ENCODE data around the gene MAGI2. TPM values are rescaled to one million over a fixed set of nuclear protein-coding genes. Genes with fewer than 3 reads are reported as not detected.

MAGI2 gene
- total RNA-seq, 1 experiment from 2014 or later, result 0.56 TPM

- Histone ChIP-seq H3K4me3 (no peak overlapping the region), H3K9me3 (no peaks in the 10 kb centered on the region), H3K36me3 (no peaks in the 10 kb centered on the region), H3K27me3 (no peaks in the 10 kb centered on the region)
- no peak for DNase-seq
Measured at GRCh38 chr7:78571292-78571691, 882.2 kb downstream of the MAGI2 start.

GRCh38 chr7:78568690-78569089 is 884.8 kb downstream of the MAGI2 start:
- H3K9me3 ChIP-seq, result no peaks in the 10 kb centered on the region
- no peak overlapping the region for H3K4me3 ChIP-seq
- DNase-seq, result no peak
- no peaks in the 10 kb centered on the region for H3K36me3 ChIP-seq
- no peaks in the 10 kb centered on the region for H3K27me3 ChIP-seq

GRCh38 chr7:78567836-78568235 is 885.6 kb downstream of the MAGI2 start:
- Histone ChIP-seq H3K36me3 (no peaks in the 10 kb centered on the region), H3K4me3 (no peak overlapping the region), H3K9me3 (no peaks in the 10 kb centered on the region), H3K27me3 (no peaks in the 10 kb centered on the region)
- DNase-seq, result no peak

- Histone ChIP-seq H3K27me3 (no peaks in the 10 kb centered on the region), H3K36me3 (no peaks in the 10 kb centered on the region), H3K9me3 (no peaks in the 10 kb centered on the region), H3K4me3 (no peak overlapping the region)
- DNase-seq, result no peak
Measured at GRCh38 chr7:78565784-78566183, 887.7 kb downstream of the MAGI2 start.

- Histone ChIP-seq H3K9me3 (no peaks in the 10 kb centered on the region), H3K36me3 (no peaks in the 10 kb centered on the region), H3K4me3 (no peak overlapping the region), H3K27me3 (no peaks in the 10 kb centered on the region)
- DNase-seq, result no peak
Measured at GRCh38 chr7:78563191-78563590, 890.3 kb downstream of the MAGI2 start.

GRCh38 chr7:78562191-78562590 is 891.3 kb downstream of the MAGI2 start:
- DNase-seq, result no peak

GRCh38 chr7:78558566-78558965 is 894.9 kb downstream of the MAGI2 start:
- Histone ChIP-seq H3K9me3 (no peaks in the 10 kb centered on the region), H3K4me3 (no peak overlapping the region), H3K36me3 (no peaks in the 10 kb centered on the region), H3K27me3 (no peaks in the 10 kb centered on the region)
- no peak for DNase-seq

More at GRCh38 chr7:78562191-78562590, 891.3 kb downstream of the MAGI2 start:
- H3K9me3 ChIP-seq, result no peaks in the 10 kb centered on the region
- H3K36me3 ChIP-seq, result no peaks in the 10 kb centered on the region
- H3K4me3 ChIP-seq, result no peak overlapping the region
- H3K27me3 ChIP-seq, result no peaks in the 10 kb centered on the region

GRCh38 chr7:78543976-78544375 is 909.5 kb downstream of the MAGI2 start:
- no peak for DNase-seq
- no peaks in the 10 kb centered on the region for H3K9me3 ChIP-seq
- H3K36me3 ChIP-seq, result no peaks in the 10 kb centered on the region
- no peak overlapping the region for H3K4me3 ChIP-seq
- H3K27me3 ChIP-seq, result no peaks in the 10 kb centered on the region

GRCh38 chr7:78542981-78543380 is 910.5 kb downstream of the MAGI2 start:
- Histone ChIP-seq H3K4me3 (no peak overlapping the region), H3K9me3 (no peaks in the 10 kb centered on the region), H3K36me3 (no peaks in the 10 kb centered on the region)

GRCh38 chr7:78542541-78542940 is 910.9 kb downstream of the MAGI2 start:
- H3K27me3 ChIP-seq, result no peaks in the 10 kb centered on the region
- H3K4me3 ChIP-seq, result no peak overlapping the region
- no peak for DNase-seq
- no peaks in the 10 kb centered on the region for H3K9me3 ChIP-seq
- no peaks in the 10 kb centered on the region for H3K36me3 ChIP-seq

More at GRCh38 chr7:78542981-78543380, 910.5 kb downstream of the MAGI2 start:
- no peak for DNase-seq
- H3K27me3 ChIP-seq, result no peaks in the 10 kb centered on the region

GRCh38 chr7:78539825-78540224 is 913.6 kb downstream of the MAGI2 start:
- no peak for DNase-seq
- H3K4me3 ChIP-seq, result no peak overlapping the region
- no peaks in the 10 kb centered on the region for H3K9me3 ChIP-seq
- no peaks in the 10 kb centered on the region for H3K27me3 ChIP-seq
- H3K36me3 ChIP-seq, result no peaks in the 10 kb centered on the region

- no peak for DNase-seq
- H3K27me3 ChIP-seq, result no peaks in the 10 kb centered on the region
- H3K9me3 ChIP-seq, result no peaks in the 10 kb centered on the region
- H3K4me3 ChIP-seq, result no peak overlapping the region
- no peaks in the 10 kb centered on the region for H3K36me3 ChIP-seq
Measured at GRCh38 chr7:78535655-78536054, 917.8 kb downstream of the MAGI2 start.

- Histone ChIP-seq H3K36me3 (no peaks in the 10 kb centered on the region), H3K4me3 (no peak overlapping the region), H3K9me3 (no peaks in the 10 kb centered on the region), H3K27me3 (no peaks in the 10 kb centered on the region)
- DNase-seq, result no peak
Measured at GRCh38 chr7:78530351-78530750, 923.1 kb downstream of the MAGI2 start.

GRCh38 chr7:78529392-78529791 is 924.1 kb downstream of the MAGI2 start:
- H3K27me3 ChIP-seq, result no peaks in the 10 kb centered on the region
- H3K4me3 ChIP-seq, result no peak overlapping the region
- no peaks in the 10 kb centered on the region for H3K36me3 ChIP-seq
- H3K9me3 ChIP-seq, result no peaks in the 10 kb centered on the region
- DNase-seq, result no peak

- no peaks in the 10 kb centered on the region for H3K27me3 ChIP-seq
- no peak for DNase-seq
- no peaks in the 10 kb centered on the region for H3K36me3 ChIP-seq
- H3K9me3 ChIP-seq, result no peaks in the 10 kb centered on the region
- no peak overlapping the region for H3K4me3 ChIP-seq
Measured at GRCh38 chr7:78528964-78529363, 924.5 kb downstream of the MAGI2 start.

- no peak for DNase-seq
- Histone ChIP-seq H3K36me3 (no peaks in the 10 kb centered on the region), H3K9me3 (no peaks in the 10 kb centered on the region), H3K4me3 (no peak overlapping the region), H3K27me3 (no peaks in the 10 kb centered on the region)
Measured at GRCh38 chr7:78523930-78524329, 929.5 kb downstream of the MAGI2 start.

- Histone ChIP-seq H3K27me3 (no peaks in the 10 kb centered on the region), H3K9me3 (no peaks in the 10 kb centered on the region), H3K4me3 (no peak overlapping the region), H3K36me3 (no peaks in the 10 kb centered on the region)
- no peak for DNase-seq
Measured at GRCh38 chr7:78521961-78522360, 931.5 kb downstream of the MAGI2 start.

- Histone ChIP-seq H3K9me3 (no peaks in the 10 kb centered on the region), H3K4me3 (no peak overlapping the region), H3K27me3 (no peaks in the 10 kb centered on the region), H3K36me3 (no peaks in the 10 kb centered on the region)
- no peak for DNase-seq
Measured at GRCh38 chr7:78516450-78516849, 937.0 kb downstream of the MAGI2 start.

- Histone ChIP-seq H3K9me3 (no peaks in the 10 kb centered on the region), H3K36me3 (no peaks in the 10 kb centered on the region), H3K27me3 (no peaks in the 10 kb centered on the region), H3K4me3 (no peak overlapping the region)
- DNase-seq, result no peak
Measured at GRCh38 chr7:78514634-78515033, 938.8 kb downstream of the MAGI2 start.
